GM19328 (cell line): Measurements from ENCODE around the gene MMP2.

Experiments
- ATAC-seq: cut with Tn5 transposase; IDR thresholded peaks from one replicate; pipeline ENCODE4 v1.9.1; 2021; ENCODE audit warnings: mild to moderate bottlenecking, moderate library complexity; ENCODE audit not compliant: unreplicated experiment

MMP2 gene

DNA sequence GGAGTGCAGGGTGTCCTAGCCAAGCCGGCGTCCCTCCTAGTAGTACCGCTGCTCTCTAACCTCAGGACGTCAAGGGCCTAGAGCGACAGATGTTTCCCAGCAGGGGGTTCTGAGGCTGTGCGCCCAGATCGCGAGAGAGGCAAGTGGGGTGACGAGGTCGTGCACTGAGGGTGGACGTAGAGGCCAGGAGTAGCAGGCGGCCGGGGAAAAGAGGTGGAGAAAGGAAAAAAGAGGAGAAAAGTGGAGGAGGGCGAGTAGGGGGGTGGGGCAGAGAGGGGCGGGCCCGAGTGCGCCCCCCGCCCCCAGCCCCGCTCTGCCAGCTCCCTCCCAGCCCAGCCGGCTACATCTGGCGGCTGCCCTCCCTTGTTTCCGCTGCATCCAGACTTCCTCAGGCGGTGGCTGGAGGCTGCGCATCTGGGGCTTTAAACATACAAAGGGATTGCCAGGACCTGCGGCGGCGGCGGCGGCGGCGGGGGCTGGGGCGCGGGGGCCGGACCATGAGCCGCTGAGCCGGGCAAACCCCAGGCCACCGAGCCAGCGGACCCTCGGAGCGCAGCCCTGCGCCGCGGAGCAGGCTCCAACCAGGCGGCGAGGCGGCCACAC lies at the start of gene MMP2:
Gene MMP2 (plus strand): TSS at position 372 of the 603 bp plus-strand sequence. CDS start 282 bp downstream, outside the sequence.
- no peak for ATAC-seq

DNA sequence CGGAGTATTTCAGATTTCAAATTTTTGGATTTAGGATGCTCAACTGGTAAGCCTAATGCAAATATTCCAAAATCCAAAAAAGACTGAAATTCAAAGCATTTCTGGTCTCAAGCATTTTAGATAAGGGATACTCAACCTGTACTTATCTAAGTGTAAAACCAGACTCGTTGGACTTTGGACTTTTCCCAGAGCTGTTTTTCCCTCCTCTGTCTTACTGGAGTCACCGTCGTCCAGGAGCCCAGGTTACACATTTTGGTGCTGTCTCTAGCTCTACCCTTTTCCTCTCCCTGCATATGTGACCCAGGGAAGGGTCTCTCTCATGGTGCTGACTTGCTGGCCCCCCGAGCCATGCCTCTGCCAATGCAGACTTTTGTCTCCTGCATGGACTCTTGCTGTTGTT lies 46.0 kb upstream of the MMP2 start:
- no peak for ATAC-seq

DNA sequence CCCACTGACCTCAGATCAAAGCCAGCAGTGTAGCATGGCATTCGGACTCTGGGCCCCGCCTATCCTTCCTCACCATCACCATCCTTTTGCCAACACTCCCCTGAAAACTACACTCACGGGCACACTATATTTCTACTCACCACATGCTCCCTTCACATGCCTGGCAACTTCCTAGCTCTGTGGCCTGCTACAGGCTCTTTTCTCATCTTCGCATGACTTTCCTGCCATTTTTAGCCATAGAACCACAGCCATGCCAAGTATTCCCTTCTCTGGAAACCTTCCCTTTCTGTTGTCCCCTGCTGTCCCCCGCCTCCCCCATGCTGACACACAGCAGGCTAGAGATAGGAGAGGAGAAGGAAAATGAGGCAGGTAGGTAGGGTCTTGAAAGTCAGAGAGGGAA lies 45.5 kb upstream of the MMP2 start:
- ATAC-seq = no peak

DNA sequence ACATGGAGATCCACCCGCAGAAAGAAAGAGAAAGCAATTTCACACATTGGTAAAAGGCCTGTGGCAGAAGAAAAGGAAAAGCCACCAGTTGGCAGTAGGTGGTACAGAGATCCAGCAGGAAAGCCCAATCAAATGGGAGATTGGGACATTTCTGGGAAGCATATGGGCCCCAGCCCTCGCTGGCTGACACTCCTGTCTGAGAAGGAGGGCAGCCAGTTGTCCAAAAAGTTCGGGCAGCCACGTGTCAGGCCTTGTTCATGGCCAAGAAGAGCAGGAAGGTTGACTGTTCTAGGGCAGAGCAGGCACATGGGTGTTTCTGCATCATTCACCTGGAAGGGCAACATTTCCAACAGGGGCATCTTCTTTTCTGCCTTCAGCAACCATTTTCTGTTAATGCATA lies 45.0 kb upstream of the MMP2 start:
- ATAC-seq = no peak

DNA sequence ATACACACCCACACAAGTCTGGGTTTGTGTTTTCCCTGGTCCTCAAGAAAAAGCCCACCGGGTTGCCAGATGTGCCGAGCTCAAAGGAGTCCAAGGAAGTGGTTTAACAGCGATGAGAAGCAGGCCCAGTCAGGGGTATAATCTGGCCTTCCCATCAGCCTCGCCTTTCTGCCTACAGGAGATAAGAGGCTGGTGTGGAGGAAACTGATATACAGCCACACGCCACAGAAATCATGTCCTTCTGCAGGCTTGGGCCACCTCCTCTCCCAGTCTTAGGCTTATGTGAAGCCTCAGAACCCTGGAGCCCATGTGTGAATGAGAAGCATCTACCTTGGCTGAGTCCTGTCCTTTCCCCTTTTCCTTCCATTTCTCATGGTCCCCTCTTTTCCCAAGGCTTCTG lies 43.6 kb upstream of the MMP2 start:
- no peak for ATAC-seq

DNA sequence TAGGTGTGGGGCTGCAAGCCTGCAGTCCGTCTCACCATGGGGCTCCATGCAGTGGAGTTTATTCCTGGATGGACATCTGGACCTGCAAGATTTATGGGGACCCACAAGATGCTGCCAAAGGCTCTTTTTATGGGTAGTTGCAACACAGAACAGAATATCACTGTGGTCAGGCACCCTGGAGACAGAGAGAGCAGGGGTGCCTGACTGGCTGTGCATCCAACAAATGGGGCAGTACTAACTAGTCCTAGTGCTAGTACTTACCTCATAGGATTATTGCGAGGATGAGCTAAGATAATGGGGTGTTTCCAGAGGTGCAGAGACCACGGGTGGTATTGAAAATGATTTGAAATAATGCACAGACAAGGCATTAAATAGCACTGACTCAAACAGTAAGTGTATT lies 42.4 kb upstream of the MMP2 start:
- no peak for ATAC-seq

DNA sequence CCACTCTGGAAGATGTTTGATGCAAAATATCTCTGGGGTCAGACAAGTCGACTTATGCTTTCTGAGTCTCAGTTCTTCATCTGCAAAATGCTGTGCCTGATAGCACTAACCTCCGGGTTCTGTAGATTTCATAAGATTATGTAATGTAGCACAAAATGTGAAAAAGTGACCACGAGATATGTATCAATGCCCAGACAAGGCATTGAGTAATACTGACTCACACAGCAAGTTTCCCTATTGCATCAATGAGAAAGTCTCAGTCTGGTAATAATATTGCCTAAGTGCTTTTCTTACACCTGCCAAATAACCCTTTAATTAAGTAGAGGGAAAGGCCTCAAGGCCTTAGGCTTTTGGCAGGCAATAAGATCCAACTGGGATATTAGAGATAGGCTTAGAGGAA lies 41.4 kb upstream of the MMP2 start:
- ATAC-seq = no peak

DNA sequence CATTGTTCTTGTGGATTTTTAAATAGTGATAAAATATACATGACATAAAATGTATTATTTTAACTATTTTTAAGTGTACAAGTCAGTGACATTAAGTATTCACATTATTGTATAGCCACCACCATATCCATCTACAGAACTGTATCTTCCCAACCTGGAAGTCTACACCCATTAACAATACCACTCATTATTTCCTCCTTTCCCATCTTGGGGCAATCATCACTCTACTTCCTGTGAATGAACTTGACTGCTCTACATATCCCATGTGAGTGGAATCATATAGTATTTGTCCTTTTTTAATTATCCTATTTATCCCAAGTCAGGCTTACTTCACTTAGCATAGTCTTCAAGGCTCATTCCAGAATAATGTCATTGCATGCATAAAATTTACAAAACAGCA lies 40.7 kb upstream of the MMP2 start:
- no peak for ATAC-seq

DNA sequence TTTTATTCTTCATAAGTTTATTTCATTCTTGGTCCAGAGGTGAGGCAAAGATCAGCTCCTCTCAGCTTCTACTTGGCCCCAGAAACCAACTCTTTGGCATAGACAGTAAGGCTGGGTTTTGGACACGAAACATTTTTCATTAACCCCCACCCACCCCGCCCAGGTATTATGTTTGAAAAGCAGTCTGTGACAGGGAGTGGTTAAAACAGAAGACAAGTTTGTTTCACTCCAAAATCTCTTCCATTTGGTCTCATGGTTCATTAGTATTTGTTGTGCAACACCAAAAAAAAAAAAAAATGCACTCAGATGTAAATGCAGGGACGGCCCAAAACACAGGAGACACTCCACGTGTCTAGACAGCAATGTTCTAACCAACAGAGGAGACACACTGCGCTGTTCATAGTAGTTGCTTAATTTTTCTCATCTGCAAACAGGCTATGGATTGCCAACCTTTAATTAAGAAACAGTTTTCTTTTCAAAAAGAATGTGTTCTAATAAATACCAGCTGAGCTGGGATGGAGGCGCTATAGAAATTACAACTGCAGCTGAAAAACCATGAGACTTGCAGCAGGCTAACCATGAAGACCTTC lies 39.8 kb upstream of the MMP2 start:
- ATAC-seq = no peak

DNA sequence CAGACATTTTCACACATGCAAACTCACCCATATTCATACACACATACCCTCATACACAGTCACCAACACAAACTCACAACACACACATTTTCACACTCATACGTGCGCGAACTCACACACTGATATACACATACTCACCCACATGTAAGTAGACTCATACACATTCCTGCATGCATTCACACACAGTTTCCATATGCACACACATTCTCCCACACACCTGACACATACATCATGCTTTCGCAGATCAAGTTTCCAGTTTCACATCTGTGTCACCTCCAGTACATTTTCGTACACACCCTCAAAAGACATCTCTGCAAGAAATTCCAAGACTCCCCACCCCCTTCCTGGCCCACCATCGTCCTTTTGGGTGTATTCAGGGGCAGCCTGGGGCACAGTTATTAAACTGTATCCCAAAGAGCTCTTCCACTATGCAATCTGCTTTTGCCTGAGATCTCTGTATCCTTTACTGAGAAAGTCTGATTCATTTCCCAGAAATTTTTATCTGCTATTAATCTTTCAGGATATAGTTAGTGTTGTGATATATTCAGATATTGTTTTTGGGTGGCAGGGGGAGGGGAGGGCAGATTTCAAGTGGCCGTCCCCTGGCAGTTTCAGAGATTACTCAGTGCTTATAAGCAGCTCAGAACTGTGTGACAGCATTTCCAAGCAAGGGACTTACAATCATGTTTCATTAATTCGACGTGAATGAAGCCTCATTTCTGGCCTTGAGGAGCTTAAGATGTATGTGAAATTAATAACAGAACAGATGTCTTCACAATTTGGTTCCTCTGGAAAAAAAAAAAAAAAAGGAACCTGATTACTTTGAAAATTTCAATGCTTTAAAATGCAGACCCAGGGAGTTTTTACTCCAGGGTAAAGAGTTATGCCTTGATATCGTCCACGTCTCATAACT lies 35.3 kb upstream of the MMP2 start:
- ATAC-seq = no peak

DNA sequence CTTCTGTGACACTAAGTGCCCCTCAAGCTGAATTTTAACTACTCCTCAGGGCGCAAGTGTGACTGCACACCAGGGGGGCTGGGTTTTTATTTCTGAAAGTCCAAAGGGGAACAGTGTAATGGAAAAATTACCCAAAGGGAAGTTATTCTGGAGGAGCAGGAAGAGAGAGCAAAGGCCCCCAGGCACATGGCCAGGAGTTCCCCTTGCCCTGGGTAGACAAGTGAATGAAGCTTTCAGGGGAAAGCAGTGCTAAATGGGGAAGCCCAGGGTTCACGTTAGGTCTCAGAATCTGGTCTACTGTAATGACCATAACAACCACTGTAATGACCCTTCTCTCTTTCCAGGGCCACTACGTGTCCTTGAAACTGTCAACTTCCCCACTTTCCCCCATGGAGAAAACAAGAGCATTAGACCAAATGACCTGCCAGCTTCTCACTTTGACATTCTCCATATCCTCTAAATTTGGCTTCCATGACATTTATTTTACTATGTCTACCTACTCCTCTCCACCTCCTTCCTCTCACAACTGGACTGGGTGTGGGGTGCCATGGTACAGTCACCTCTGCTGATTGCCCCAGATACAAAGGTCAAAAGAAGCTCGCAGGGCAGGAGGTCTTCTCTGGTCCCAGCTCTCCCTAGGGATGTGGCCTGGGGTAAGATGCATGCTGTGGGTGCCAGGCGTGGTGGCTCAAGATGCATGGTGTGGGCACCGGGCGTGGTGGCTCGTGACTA lies 34.1 kb upstream of the MMP2 start:
- ATAC-seq = no peak

DNA sequence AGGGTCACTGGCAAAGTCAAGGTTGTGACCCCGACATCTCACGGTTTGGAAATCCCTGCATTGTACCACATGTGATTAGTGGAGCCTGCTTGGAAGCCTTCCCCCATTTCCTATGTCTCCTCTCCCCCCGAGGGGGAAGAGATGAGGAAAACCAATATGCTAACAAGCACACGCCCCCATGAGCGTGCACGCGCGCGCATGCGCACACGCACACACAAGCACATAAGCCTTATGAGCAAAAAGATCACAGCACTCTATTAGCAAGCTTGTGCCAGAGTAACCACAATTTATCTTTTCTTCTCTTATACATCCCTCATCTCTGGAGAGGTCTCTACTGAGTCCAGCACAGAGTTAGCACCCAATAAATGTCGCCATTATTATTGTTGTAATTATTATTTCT lies 31.8 kb upstream of the MMP2 start:
- no peak for ATAC-seq

DNA sequence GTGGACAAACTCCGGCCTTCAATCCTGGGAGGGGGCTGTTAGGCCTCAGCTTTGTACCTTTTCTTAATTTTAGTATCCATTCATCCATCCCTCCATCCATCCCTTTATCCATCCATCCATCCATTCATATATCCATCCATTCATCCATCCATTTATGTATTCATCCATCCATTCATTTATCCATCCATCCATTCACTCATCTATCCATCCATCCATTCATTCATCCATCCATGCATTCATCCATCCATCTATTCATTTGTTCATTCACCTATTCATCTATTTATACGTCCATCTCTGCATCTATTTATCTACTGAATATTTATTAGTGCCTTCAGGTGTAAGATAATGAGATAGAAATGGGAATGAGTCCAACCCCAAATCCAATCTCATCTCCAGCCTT lies 26.0 kb upstream of the MMP2 start:
- no peak for ATAC-seq

DNA sequence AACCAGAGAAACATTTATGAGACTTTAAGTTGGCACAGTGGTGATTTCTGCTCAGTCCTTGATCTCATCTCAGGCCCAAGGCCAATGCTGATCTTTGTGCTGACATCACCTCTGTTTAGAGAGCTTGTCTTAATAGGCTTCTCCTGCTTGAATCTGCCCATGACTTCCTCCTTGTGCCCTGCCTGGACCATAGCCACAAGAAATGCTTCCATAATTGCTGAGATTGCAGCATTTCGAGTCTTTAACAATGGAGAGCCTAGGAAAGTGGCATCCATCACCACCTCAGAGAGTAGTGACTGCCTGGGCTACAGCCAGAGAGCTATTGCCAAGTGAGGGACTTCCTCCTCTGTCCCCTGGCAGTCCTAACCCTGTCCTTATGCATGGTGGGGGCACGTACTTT lies 25.1 kb upstream of the MMP2 start:
- ATAC-seq = no peak

DNA sequence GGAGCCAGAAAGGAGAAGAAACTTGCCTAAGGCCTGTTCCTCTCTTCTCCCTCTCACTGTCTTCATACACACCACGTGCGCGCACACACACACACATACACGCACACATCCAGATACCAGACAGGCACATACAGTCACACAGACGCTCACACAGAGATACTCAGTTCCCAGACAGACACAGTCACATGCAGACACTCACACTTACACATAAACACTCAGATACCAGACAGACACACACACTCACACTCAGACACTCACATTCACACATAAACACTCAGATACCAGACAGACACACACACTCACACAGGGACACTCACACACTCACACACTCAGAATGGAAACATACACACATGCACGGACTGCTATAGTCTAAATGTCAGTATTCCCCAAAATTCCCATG lies 24.1 kb upstream of the MMP2 start:
- no peak for ATAC-seq

DNA sequence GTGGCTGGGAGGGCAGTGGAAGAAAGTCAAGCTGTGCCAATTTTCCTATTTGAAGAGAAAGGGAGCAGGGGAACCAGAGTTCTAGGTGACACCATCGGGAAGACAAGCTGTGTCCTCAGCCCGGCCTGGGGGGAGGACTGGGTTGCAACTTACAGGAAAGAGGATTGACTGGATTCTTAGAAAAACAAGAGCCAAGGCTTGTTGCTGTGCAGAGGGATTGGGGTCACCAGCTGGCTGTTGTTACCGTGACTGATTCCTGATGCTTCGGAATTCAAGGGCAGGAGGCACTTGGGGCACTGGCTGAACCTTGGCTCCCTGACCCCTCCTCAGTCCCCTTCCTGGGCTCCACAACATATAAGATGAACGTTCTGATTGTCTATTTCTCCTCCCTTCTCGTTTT lies 16.8 kb upstream of the MMP2 start:
- no peak for ATAC-seq

DNA sequence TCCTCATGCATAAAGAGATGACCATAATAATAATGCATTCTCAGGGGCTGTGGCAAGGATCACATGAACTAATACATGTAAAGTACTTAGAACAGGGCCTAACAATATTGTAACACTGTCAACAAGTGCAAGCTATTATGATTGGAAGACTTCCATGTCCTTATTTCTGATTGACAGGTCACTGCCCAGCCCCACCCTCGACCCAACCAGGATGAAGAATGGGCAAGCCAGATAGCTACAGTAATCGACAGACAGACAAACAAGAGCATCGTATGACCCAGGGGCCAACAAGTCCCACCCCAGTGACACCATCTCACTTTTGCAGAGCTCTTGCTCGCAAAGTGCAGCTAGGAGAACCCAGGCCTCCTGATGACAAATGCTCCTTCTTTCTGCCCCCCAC lies 14.6 kb upstream of the MMP2 start:
- ATAC-seq = no peak

DNA sequence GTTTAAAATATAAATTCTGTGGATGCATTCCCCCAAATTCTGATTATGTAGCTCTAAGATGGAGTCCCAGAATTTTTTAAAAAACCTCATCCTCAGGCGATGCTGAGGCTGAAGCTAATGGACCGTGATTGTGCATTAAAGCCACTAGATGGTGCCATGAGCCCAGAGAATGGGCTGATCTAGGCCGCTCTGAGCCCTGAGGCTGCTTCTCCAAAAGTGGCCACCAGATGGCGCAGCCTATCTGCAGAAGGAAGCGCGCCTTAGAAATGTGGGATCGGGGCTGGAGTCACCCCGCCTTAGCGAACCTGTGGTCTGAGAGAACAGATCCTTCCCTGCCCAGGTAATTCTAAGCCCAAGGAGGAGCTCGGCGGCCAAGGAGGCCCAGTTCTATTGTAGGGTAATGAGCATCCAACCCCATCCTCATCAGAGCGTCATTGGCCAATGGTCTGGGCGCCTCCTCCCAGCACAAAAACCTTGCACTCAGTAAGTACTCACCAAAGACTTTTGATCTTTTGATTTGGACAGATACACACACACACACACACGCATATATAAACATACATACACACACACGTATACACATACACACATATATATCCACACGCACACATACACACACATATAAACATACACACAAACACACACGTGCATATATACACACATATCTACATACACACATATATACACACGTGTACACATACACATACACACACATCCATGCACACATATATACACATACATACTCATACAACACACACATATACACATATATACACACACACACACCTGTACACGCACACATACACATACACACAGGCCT lies 13.7 kb upstream of the MMP2 start:
- ATAC-seq = peak; percentile 94

DNA sequence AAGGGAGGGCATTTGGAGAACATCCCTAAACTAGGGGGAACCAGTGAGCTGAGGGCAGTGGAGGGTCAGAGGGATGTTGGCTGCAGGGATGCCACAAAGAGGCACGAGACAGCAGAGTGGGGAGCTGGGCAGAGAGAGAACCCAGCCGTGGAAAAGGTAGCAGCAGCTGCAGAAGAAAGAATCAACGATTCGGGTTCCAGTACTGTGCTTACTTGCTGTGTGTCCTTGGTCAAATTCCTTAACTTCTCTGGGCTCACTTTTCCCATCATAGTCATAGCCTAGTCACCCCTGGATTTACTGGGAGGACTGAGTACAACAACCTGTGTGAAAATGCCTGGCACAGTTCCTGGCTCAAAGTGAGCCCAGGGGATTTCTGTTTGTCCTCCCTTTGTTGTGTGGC lies 12.8 kb upstream of the MMP2 start:
- no peak for ATAC-seq

DNA sequence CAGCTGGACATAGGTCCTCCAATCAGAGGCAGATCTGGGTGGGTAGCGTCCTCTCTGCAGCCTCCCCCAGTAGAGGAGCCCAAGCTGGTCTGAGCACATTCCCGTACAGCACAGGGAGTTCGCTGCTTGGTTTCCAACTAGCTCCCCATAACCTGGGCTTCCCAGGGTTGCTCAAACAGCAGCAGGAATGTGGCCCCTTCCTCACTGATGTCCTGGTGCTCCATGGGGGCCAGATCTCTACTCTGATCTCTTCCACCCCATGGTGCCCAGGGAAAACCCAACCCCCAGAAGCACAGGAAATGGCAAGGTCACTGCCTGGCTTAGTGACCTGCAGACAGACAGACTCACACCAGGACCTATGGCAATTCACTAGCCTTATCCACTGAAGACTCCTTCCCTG lies 11.1 kb upstream of the MMP2 start:
- no peak for ATAC-seq
